ENCODE results near the gene MDGA2. TPM values are rescaled to one million over a fixed set of nuclear protein-coding genes. Genes with fewer than 3 reads are reported as not detected.

The MDGA2 gene
- total and polyA plus RNA-seq, 9 of the 15 experiments (the other 6 are each of a cell fraction or from before 2014, with no cell fraction given): 0.01 to 0.18 (median 0.03) TPM; not detected in 5

DNA sequence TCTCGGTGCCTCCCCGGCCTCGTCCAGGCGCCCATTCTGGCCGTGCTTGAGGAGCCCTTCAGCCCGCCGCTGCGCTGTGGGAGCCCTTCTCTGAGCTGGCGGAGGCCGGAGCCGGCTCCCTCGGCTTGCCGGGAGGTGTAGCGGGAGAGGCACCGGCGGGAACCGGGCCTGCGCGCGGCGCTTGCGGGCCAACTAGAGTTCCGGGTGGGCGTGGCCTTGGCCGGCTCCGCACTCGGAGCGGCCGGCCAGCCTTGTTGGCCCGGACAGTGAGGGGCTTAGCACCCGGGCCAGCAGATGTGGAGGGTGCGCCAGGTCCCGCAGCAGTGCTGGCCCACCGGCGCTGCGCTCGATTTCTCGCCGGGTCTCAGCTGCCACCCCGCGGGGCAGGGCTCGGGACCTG, 855.1 kb downstream of the MDGA2 start:
- no peak overlapping the region for H2AFZ ChIP-seq (ENCODE audit: low read depth, low read length)
- BruUV-seq (replicated peaks): no TSS peak
- H3K27me3 ChIP-seq (ENCODE audit: control insufficient read depth in 2 of 2, insufficient read depth in 2 of 2, low read length in 2 of 2): no peaks in the 10 kb centered on the region
- WGBS (ENCODE audit: insufficient coverage, low coverage, missing lambda C conversion rate): 0% methylated on average over 13 of the region's 42 CpGs
- H3K27ac ChIP-seq (ENCODE audit: extremely low read depth, low read depth, low read length): no peak overlapping the region
- ATAC-seq (no peak), DNase-seq (ENCODE audit: extremely low read depth in 1 of 4, low spot score in 3 of 4) (peak in 1 of 4 experiments; percentile 3), FAIRE-seq (no peak)
- in situ Hi-C loops (cut with MboI): no loop called here
- no peak overlapping the region for H3K9ac ChIP-seq (ENCODE audit: insufficient read depth in 1 of 2, low read depth in 2 of 2, low read length in 2 of 2)
- no peaks in the 10 kb centered on the region for H3K4me1 ChIP-seq (replicated peaks in 1 of 2; ENCODE audit: control insufficient read depth in 2 of 2, insufficient read depth in 2 of 2, low read length in 2 of 2)
- H3K79me2 ChIP-seq (ENCODE audit: control insufficient read depth, insufficient read depth, low read length): no peaks in the 10 kb centered on the region
- H3K4me3 ChIP-seq: no peak overlapping the region
- H3K4me2 ChIP-seq (ENCODE audit: insufficient read depth, low read length): no peak overlapping the region
- TF ChIP-seq MAFG (tag; conservative IDR thresholded peaks at IDR 0.05): no peak
- TF ChIP-seq ZFX (CRISPR knock-in tag; IDR thresholded peaks at IDR 0.05): peak; percentile 39; the same call in 1 of the 2 replicates
- TF ChIP-seq ATF3 (IDR thresholded peaks at IDR 0.05): no peak
- TF ChIP-seq ATF3 (CRISPR knock-in tag; conservative IDR thresholded peaks at IDR 0.05): no peak
- TF ChIP-seq ATF1 (CRISPR knock-in tag; IDR thresholded peaks at IDR 0.05): no peak
- no peak for TF ChIP-seq ATF1 (tag; IDR thresholded peaks at IDR 0.05)
- H3K36me3 ChIP-seq (ENCODE audit: control insufficient read depth, insufficient read depth, low read length): no peaks in the 10 kb centered on the region
- no peaks in the 10 kb centered on the region for H3K9me3 ChIP-seq (replicated peaks; ENCODE audit: control insufficient read depth, insufficient read depth, low read depth, low read length)
- intact Hi-C loops (cut with micrococcal nuclease): no loop called here
- no peaks in the 10 kb centered on the region for H4K20me1 ChIP-seq (replicated peaks; ENCODE audit: control insufficient read depth, insufficient read depth, low read length)
- CTCF ChIA-PET (ENCODE audit: low intra/inter-chr PET ratio): no interaction called here
- H3K9me1 ChIP-seq (ENCODE audit: control insufficient read depth, insufficient read depth, low read length): no peaks in the 10 kb centered on the region
- POLR2A ChIA-PET: no interaction called here

DNA sequence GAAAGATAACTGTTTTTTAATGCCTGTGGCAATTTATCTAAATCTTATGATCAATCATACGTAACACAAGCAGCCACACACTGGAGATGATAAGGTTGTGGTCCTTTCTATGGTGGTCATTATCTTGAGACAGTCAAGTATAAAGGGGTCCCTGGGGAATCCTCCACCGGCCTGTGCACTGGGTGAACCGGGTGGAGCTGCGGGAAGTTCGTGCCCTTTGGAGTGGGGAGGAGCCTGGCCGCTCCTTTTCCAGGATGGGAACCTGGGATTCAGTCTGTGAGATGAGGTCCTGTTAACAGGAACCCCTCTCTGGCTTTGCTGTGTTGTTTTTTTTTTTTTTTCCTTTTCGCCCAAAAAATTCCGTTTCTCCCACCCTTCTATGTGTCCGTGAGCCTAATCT, 856.3 kb downstream of the MDGA2 start:
- ChIA-PET CTCF (ENCODE audit: low intra/inter-chr PET ratio) (no interaction called here), POLR2A (no interaction called here)
- BruUV-seq (replicated peaks): no TSS peak
- TF ChIP-seq JUND (IDR thresholded peaks at IDR 0.05; ENCODE audit: borderline replicate concordance, low read depth, low read length) (no peak), JUND (tag; IDR thresholded peaks at IDR 0.05; ENCODE audit: borderline replicate concordance, low read depth, low read length) (no peak), ZNF197 (CRISPR knock-in tag; IDR thresholded peaks at IDR 0.05; ENCODE audit: low read depth) (no peak), RERE (CRISPR knock-in tag; IDR thresholded peaks at IDR 0.05; ENCODE audit: borderline replicate concordance) (no peak), BDP1 (IDR thresholded peaks at IDR 0.05; ENCODE audit: insufficient read depth, insufficient read length) (no peak), ZNF121 (CRISPR knock-in tag; conservative IDR thresholded peaks at IDR 0.05) (no peak)

More for the DNA sequence above, 856.3 kb downstream of the MDGA2 start:
- H3K9me3 ChIP-seq (replicated peaks; ENCODE audit: control insufficient read depth, insufficient read depth, low read depth, low read length): no peaks in the 10 kb centered on the region
- H3K4me1 ChIP-seq (replicated peaks in 1 of 2; ENCODE audit: control insufficient read depth in 2 of 2, insufficient read depth in 2 of 2, low read length in 2 of 2): no peaks in the 10 kb centered on the region
- no peak for ATAC-seq
- no peak for DNase-seq (ENCODE audit: extremely low read depth in 1 of 4, low spot score in 3 of 4)
- in situ Hi-C loops (cut with MboI): no loop called here
- no peaks in the 10 kb centered on the region for H3K9me1 ChIP-seq (ENCODE audit: control insufficient read depth, insufficient read depth, low read length)
- no peaks in the 10 kb centered on the region for H4K20me1 ChIP-seq (replicated peaks; ENCODE audit: control insufficient read depth, insufficient read depth, low read length)
- whole genome bisulfite sequencing (ENCODE audit: insufficient coverage, low coverage, missing lambda C conversion rate): 0% methylated on average over 6 of the region's 9 CpGs
- H3K4me3 ChIP-seq: no peak overlapping the region
- FAIRE-seq: no peak
- H3K79me2 ChIP-seq (ENCODE audit: control insufficient read depth, insufficient read depth, low read length): no peaks in the 10 kb centered on the region
- intact Hi-C loops (cut with micrococcal nuclease): no loop called here
- H3K27ac ChIP-seq (ENCODE audit: extremely low read depth, low read depth, low read length): no peak overlapping the region
- H3K9ac ChIP-seq (ENCODE audit: insufficient read depth in 1 of 2, low read depth in 2 of 2, low read length in 2 of 2): no peak overlapping the region
- H3K27me3 ChIP-seq (ENCODE audit: control insufficient read depth in 2 of 2, insufficient read depth in 2 of 2, low read length in 2 of 2): no peaks in the 10 kb centered on the region
- no peak overlapping the region for H2AFZ ChIP-seq (ENCODE audit: low read depth, low read length)
- no peak overlapping the region for H3K4me2 ChIP-seq (ENCODE audit: insufficient read depth, low read length)
- H3K36me3 ChIP-seq (ENCODE audit: control insufficient read depth, insufficient read depth, low read length): no peaks in the 10 kb centered on the region

Measured in K562 (cell line).